Ishikawa (cell line): ENCODE data around the gene PDE5A.

ENCODE experiments used
- CEBPB ChIP-seq: IDR thresholded peaks from 2 replicates; pipeline ENCODE4 v1.6.1; 2012
- CREB1 ChIP-seq: IDR thresholded peaks from 2 replicates; pipeline ENCODE4 v1.6.1; 2012; ENCODE audit warnings: low read depth
- EGR1 ChIP-seq: IDR thresholded peaks from 2 replicates; pipeline ENCODE4 v1.6.1; 2012
- EP300 ChIP-seq: IDR thresholded peaks from 2 replicates; pipeline ENCODE4 v1.6.1; 2012; ENCODE audit warnings: borderline replicate concordance
- FOXM1 ChIP-seq: IDR thresholded peaks from 2 replicates; pipeline ENCODE4 v1.6.1; 2012; ENCODE audit warnings: low read depth, borderline replicate concordance
- MAX ChIP-seq: IDR thresholded peaks from 2 replicates; pipeline ENCODE4 v1.6.1; 2012
- NFIC ChIP-seq: IDR thresholded peaks from 2 replicates; pipeline ENCODE4 v1.6.1; 2012
- RAD21 ChIP-seq: IDR thresholded peaks from 2 replicates; pipeline ENCODE4 v1.6.1; 2012; ENCODE audit warnings: low read depth
- REST ChIP-seq: IDR thresholded peaks from 2 replicates; pipeline ENCODE4 v1.6.1; 2012; ENCODE audit warnings: low read depth, mild to moderate bottlenecking
- TAF1 ChIP-seq: IDR thresholded peaks from 2 replicates; pipeline ENCODE4 v1.6.1; 2012; ENCODE audit warnings: low read depth, mild to moderate bottlenecking
- TCF12 ChIP-seq: IDR thresholded peaks from 2 replicates; pipeline ENCODE4 v1.6.1; 2012; ENCODE audit warnings: low read depth
- TEAD4 ChIP-seq: IDR thresholded peaks from 2 replicates; pipeline ENCODE4 v1.6.1; 2012
- YY1 ChIP-seq: IDR thresholded peaks from 2 replicates; pipeline ENCODE4 v1.6.1; 2012; ENCODE audit warnings: low read depth
- ZBTB7A ChIP-seq: IDR thresholded peaks from 2 replicates; pipeline ENCODE4 v1.6.1; 2012; ENCODE audit warnings: low read depth
- TF ChIP-seq, protein P1 (sequence below): IDR thresholded peaks from 2 replicates; pipeline ENCODE4 v1.6.1; 2012

The PDE5A gene

GRCh38 chr4:119564106-119564505 lies 64.5 kb downstream of the PDE5A start:
- no peak for TF ChIP-seq TEAD4
- no peak for TF ChIP-seq MAX
- TF ChIP-seq TCF12 = no peak
- no peak for TF ChIP-seq EGR1
- TF ChIP-seq, protein P1, sequence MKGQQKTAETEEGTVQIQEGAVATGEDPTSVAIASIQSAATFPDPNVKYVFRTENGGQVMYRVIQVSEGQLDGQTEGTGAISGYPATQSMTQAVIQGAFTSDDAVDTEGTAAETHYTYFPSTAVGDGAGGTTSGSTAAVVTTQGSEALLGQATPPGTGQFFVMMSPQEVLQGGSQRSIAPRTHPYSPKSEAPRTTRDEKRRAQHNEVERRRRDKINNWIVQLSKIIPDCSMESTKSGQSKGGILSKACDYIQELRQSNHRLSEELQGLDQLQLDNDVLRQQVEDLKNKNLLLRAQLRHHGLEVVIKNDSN = no peak

DNA sequence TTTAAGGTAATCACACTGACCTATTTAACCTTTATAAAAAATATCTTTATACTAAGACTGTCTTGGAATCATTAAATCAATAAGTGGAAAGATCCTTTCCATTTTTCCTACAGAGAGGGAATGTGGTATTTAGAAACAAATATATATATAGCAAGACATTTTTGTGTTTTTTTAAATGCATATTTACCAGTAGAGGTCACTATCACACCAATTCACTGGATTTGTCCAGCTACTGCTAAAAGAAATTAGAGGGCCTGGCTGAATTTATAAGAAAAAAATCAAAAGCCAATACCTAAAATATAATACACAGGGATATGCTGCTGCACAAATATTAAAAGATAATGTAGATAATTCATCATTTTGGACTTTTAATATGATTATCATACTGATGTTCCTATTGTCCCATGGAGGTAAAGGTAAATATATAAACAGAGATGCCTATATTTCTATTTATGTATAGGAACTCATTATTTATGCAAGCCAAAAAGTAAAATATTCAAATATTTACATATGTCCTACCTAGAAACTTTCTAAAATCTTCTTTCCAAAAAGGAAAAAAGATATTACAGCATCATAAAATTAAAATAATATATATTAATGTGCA lies 69.5 kb downstream of the PDE5A start:
- TF ChIP-seq REST (no peak), ZBTB7A (no peak), TEAD4 (0 out of 2 replicates have a peak, but pooled peaks have one; percentile 31), TAF1 (no peak), TCF12 (no peak), RAD21 (peak; percentile 57), YY1 (no peak), CEBPB (no peak), CREB1 (no peak)

DNA sequence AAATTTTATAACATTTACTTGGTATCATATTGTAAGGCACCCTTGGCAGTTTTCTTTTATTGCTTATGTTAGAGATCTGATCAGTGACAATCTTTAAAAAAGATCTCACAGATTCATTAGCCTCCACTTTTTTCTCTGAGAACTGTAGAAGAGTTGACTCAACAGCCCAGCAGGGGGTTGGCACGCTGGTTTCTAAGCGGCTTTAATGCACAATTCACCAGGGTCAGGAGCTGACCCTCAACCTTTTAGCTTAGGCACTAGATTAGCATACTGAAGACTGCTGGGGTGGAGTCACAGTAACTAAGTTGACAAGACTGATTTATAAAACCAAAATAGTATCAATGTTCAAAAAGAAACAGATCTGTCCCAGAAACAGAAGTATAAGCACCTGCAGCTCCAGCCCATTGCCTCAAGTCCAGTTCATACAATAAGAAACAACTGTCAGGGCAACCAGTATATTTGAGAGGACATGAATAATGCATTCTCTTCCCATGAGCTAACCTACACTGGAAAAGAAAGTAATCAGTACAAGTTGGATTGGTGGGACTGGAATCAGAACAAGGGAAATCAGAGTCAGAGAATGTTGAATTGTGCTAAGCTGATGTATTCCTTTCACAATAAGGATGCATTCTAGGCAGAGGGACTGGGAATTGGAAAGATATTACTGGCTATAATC lies 77.6 kb downstream of the PDE5A start:
- TF ChIP-seq MAX (no peak), RAD21 (no peak), ZBTB7A (no peak), CREB1 (no peak), TAF1 (no peak), TCF12 (no peak), NFIC (no peak), TEAD4 (no peak), REST (no peak), FOXM1 (no peak), EP300 (no peak), EGR1 (no peak)
- TF ChIP-seq, protein P1 = no peak

DNA sequence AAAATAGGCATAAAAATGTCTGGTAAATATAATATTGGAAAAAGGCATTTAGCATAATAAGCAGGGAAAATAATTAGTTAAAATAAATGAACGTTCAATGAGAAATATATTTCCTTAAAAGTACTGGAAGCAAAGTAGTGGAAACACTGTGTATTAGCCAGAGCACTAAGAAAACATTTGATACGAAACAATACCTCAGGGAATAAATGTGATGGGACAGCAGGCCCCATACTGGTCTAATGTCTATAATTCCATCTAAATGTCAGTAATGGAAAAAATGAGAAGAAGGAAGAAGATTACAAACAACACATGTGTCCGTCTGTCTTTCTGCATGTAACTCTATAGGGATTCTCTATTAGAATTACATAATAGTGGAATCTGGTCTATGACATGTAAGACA lies 79.0 kb downstream of the PDE5A start:
- no peak for TF ChIP-seq TEAD4
- TF ChIP-seq REST = no peak
- no peak for TF ChIP-seq CREB1
- TF ChIP-seq YY1 = no peak
- TF ChIP-seq NFIC = no peak
- no peak for TF ChIP-seq EP300
- TF ChIP-seq FOXM1 = no peak
- no peak for TF ChIP-seq RAD21
- no peak for TF ChIP-seq TAF1

DNA sequence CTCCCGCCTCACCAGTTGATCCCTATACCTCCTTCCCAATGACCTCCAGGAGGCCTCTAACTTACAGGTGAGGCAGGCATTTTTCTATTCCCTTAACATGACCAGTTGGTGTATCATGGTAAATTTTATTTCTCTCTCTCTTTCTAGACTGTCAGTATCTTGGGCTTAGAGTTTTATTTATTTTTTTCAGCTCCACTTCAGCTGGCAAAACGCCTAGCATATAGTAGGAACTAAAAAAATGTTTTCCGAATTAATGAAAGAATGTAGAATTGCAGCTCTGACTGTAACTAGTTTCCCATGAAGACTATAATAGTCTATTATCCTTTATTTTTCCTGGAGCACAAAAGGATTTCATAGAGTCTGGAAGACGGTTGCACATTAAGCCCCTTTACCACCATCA lies 84.8 kb downstream of the PDE5A start:
- TF ChIP-seq EP300 (no peak), CREB1 (no peak), MAX (no peak), FOXM1 (no peak), EGR1 (no peak), RAD21 (no peak), CEBPB (no peak), TEAD4 (no peak), NFIC (no peak), TCF12 (no peak), ZBTB7A (no peak), TAF1 (no peak), REST (no peak), YY1 (no peak)
- TF ChIP-seq, protein P1 = no peak
